IMR-90 (cell line): Measurements from ENCODE around the gene RSU1. TPM values are rescaled to one million over a fixed set of nuclear protein-coding genes. Genes with fewer than 3 reads are reported as not detected.

Source experiments
- ATAC-seq: fragments of 200-7000 bp; cut with Tn5 transposase; 2 replicates; pipeline ENCODE4 v1.9.1; 2020; ENCODE audit warnings: low read depth, mild to moderate bottlenecking, moderate library complexity
- BruUV-seq: library from RNA; stranded (reverse); fragments of 400-500 nt; replicated peaks from 2 replicates; lab custom pipeline; 2021; lab: Mats Ljungman, UMichigan
- CTCF ChIA-PET: fragments of 300-600 bp; formaldehyde crosslinking; extraction: SDS; loops from one replicate; lab custom pipeline; 2021; ENCODE audit warnings: antibody characterized with exemption; lab: Yijun Ruan, JAX
- POLR2A ChIA-PET: fragments of 300-600 bp; sonication (Branson Sonifier 250); formaldehyde crosslinking; loops from one replicate; lab custom pipeline; 2022; ENCODE audit warnings: antibody characterized with exemption; ENCODE audit not compliant: unreplicated experiment; lab: Charles Lee
- DNase-seq: peaks from one replicate; pipeline ENCODE4 v3.0.0; 2013
- H2AFZ ChIP-seq: replicated peaks from 2 replicates; pipeline ENCODE3; 2013; ENCODE audit warnings: low read length, mild to moderate bottlenecking; ENCODE audit not compliant: poor library complexity
- H2AK5ac ChIP-seq: 2 replicates; pipeline ENCODE4 v1.6.1; 2013; ENCODE audit warnings: low read depth, low read length, inconsistent platforms
- H2AK9ac ChIP-seq: replicated peaks from 2 replicates; pipeline ENCODE3; 2013; ENCODE audit warnings: mild to moderate bottlenecking, low read depth, low read length, moderate library complexity; ENCODE audit not compliant: poor library complexity
- H2BK120ac ChIP-seq: 2 replicates; pipeline ENCODE4 v1.6.1; 2013; ENCODE audit warnings: low read depth, low read length, inconsistent platforms
- H2BK15ac ChIP-seq: 3 replicates; pipeline ENCODE4 v1.6.1; 2013; ENCODE audit warnings: low read depth, low read length, inconsistent platforms
- H2BK20ac ChIP-seq: 2 replicates; pipeline ENCODE4 v1.6.1; 2013; ENCODE audit warnings: low read depth, mild to moderate bottlenecking, inconsistent platforms, low read length, moderate library complexity
- H2BK5ac ChIP-seq: 2 replicates; pipeline ENCODE4 v1.6.1; 2013; ENCODE audit warnings: mild to moderate bottlenecking, low read depth, low read length, inconsistent platforms; ENCODE audit not compliant: poor library complexity, severe bottlenecking
- H3K14ac ChIP-seq: replicated peaks from 2 replicates; pipeline ENCODE4 v1.6.1; 2013; ENCODE audit warnings: low read depth, low read length, inconsistent platforms
- H3K18ac ChIP-seq: 2 replicates; pipeline ENCODE4 v1.6.1; 2013; ENCODE audit warnings: low read depth, low read length, control low read depth
- H3K23ac ChIP-seq: 2 replicates; pipeline ENCODE4 v1.6.1; 2013; ENCODE audit warnings: low read depth, low read length, inconsistent platforms
- H3K27ac ChIP-seq: 2 replicates; pipeline ENCODE4 v1.5.1; 2013; ENCODE audit warnings: mild to moderate bottlenecking, control low read depth, low read length; ENCODE audit not compliant: insufficient read depth
- H3K27me3 ChIP-seq: 2 replicates; pipeline ENCODE4 v1.6.1; 2013; ENCODE audit warnings: low read length; ENCODE audit not compliant: control insufficient read depth, insufficient read depth
- H3K36me3 ChIP-seq: 2 replicates; pipeline ENCODE4 v1.6.1; 2013; ENCODE audit warnings: low read length, mixed read lengths; ENCODE audit not compliant: control insufficient read depth, insufficient read depth
- H3K4ac ChIP-seq: 2 replicates; pipeline ENCODE4 v1.6.1; 2013; ENCODE audit warnings: low read depth, low read length, inconsistent platforms
- H3K4me1 ChIP-seq: 2 replicates; pipeline ENCODE4 v1.6.1; 2013; ENCODE audit warnings: low read length, mixed read lengths; ENCODE audit not compliant: control insufficient read depth, insufficient read depth
- H3K4me2 ChIP-seq: 2 replicates; pipeline ENCODE4 v1.6.1; 2013; ENCODE audit warnings: low read depth, mild to moderate bottlenecking, control low read depth, low read length, moderate library complexity
- H3K4me3 ChIP-seq: 2 replicates; pipeline ENCODE4 v1.5.1; 2013; ENCODE audit warnings: low read depth, mild to moderate bottlenecking, control low read depth, low read length, moderate library complexity; ENCODE audit not compliant: insufficient read depth
- H3K56ac ChIP-seq: 2 replicates; pipeline ENCODE4 v1.6.1; 2013; ENCODE audit warnings: low read length, inconsistent platforms; ENCODE audit not compliant: insufficient read depth; ENCODE audit errors: extremely low read depth
- H3K79me1 ChIP-seq, 2 experiments: 2 replicates each; pipeline ENCODE4 v1.6.1; 2013; ENCODE audit warnings: low read length in 2 of 2, inconsistent platforms in 1 of 2, low read depth in 1 of 2
- H3K9ac ChIP-seq: 2 replicates; pipeline ENCODE4 v1.6.1; 2013; ENCODE audit warnings: low read depth, low read length, control low read depth
- H3K9me1 ChIP-seq: 2 replicates; pipeline ENCODE4 v1.6.1; 2013; ENCODE audit warnings: low read length, inconsistent platforms; ENCODE audit not compliant: insufficient read depth
- H3K9me3 ChIP-seq: 2 replicates; pipeline ENCODE4 v1.6.1; 2013; ENCODE audit warnings: low read length; ENCODE audit not compliant: control insufficient read depth, insufficient read depth
- H4K20me1 ChIP-seq: 2 replicates; pipeline ENCODE4 v1.6.1; 2013; ENCODE audit warnings: low read length, inconsistent platforms; ENCODE audit not compliant: insufficient read depth
- H4K5ac ChIP-seq: 2 replicates; pipeline ENCODE4 v1.6.1; 2013; ENCODE audit warnings: mild to moderate bottlenecking, low read depth, low read length, control low read depth
- H4K8ac ChIP-seq, 2 experiments: 2 replicates each; pipeline ENCODE4 v1.6.1; 2013; ENCODE audit warnings: low read depth in 2 of 2, low read length in 2 of 2, control low read depth in 1 of 2, inconsistent platforms in 1 of 2
- H4K91ac ChIP-seq: 2 replicates; pipeline ENCODE4 v1.6.1; 2013; ENCODE audit warnings: low read depth, low read length, inconsistent platforms; ENCODE audit not compliant: insufficient read depth
- BHLHE40 ChIP-seq: fragments of 150-350 bp; IDR thresholded peaks from 2 replicates; pipeline ENCODE4 v1.6.1; 2016; ENCODE audit warnings: mild to moderate bottlenecking, low read depth, low read length
- MAFK ChIP-seq: IDR thresholded peaks from 2 replicates; pipeline ENCODE4 v1.6.1; 2012; ENCODE audit warnings: low read depth, low read length, improper control_type of control experiment
- MAZ ChIP-seq: IDR thresholded peaks from 2 replicates; pipeline ENCODE4 v1.6.1; 2012; ENCODE audit warnings: low read depth, mild to moderate bottlenecking, low read length, improper control_type of control experiment, moderate library complexity, borderline replicate concordance
- MXI1 ChIP-seq: IDR thresholded peaks from 2 replicates; pipeline ENCODE4 v1.6.1; 2012; ENCODE audit warnings: low read depth, mild to moderate bottlenecking, low read length, moderate library complexity, borderline replicate concordance
- NFE2L2 ChIP-seq: fragments of 150-350 bp; IDR thresholded peaks from 2 replicates; pipeline ENCODE4 v1.6.1; 2016; ENCODE audit warnings: low read depth, mild to moderate bottlenecking, low read length
- POLR2A ChIP-seq: IDR thresholded peaks from 2 replicates; pipeline ENCODE4 v1.6.1; 2012; ENCODE audit warnings: mild to moderate bottlenecking, low read depth, low read length
- RAD21 ChIP-seq: IDR thresholded peaks from 2 replicates; pipeline ENCODE4 v1.6.1; 2012; ENCODE audit warnings: low read length, improper control_type of control experiment
- RCOR1 ChIP-seq: IDR thresholded peaks from 2 replicates; pipeline ENCODE4 v1.6.1; 2012; ENCODE audit warnings: mild to moderate bottlenecking, low read length, improper control_type of control experiment; ENCODE audit not compliant: insufficient replicate concordance
- WGBS, 2 experiments: methylation state at CpG; one replicate each; pipeline versions ENCODE4 v1.1.5 to v1.1.7; 2013; ENCODE audit warnings: missing lambda C conversion rate in 2 of 2; ENCODE audit not compliant: insufficient read length in 1 of 2; ENCODE audit errors: extremely low coverage in 2 of 2; 5-methylcytosine and 5-hydroxymethylcytosine counted together
- dilution Hi-C: fragments of 300-500 bp; cut with HindIII; formaldehyde crosslinking; loops from one replicate; pipeline ENCODE4 v1.14.3; 2018; ENCODE audit warnings: low sequenced_read_pairs; ENCODE audit not compliant: unreplicated experiment
- in situ Hi-C: fragments of 300-500 bp; cut with MboI; formaldehyde crosslinking; loops from 3 replicates; pipeline ENCODE4 v1.14.3; 2019; ENCODE audit warnings: low sequenced_read_pairs, inconsistent platforms, mixed read lengths
- intact Hi-C: fragments of 100-400 bp; cut with micrococcal nuclease; formaldehyde crosslinking; loops from 2 replicates; pipeline ENCODE4 v1.10.0; 2022
- polyA plus RNA-seq, 3 experiments: library from polyadenylated mRNA; depleted of rRNA; stranded (reverse); fragments of >200 nt; gene quantifications; 2 replicates each; pipeline ENCODE4 v1.2.3, GENCODE V29; 2012; ENCODE audit warnings: low replicate concordance in 1 of 3
- total RNA-seq: library from RNA; depleted of rRNA; stranded (reverse); fragments of >200 nt; gene quantifications from 2 replicates; pipeline ENCODE4 v1.2.3, GENCODE V29; 2012

Gene RSU1
- total and polyA plus RNA-seq, 2 of the 4 experiments (the other 2 are of a cell fraction): 134 to 148 TPM

GRCh38 chr10:16779384-16779915 is 37.8 kb downstream of the RSU1 start:
- WGBS, 2 experiments: no CpG with 5 or more reads among the region's 6 CpGs
- Histone ChIP-seq H3K79me1 (peaks cover 18 to 29% of the 10 kb centered on the region in 2 experiments), H2BK20ac (no peak overlapping the region), H3K27me3 (no peaks in the 10 kb centered on the region), H4K5ac (no peak overlapping the region), H2BK120ac (no peak overlapping the region), H4K8ac (no peak overlapping the region), H3K4me1 (peaks cover 4% of the 10 kb centered on the region), H4K91ac (no peak overlapping the region), H3K18ac (no peak overlapping the region), H3K23ac (no peak overlapping the region), H2BK15ac (no peak overlapping the region), H2BK5ac (no peak overlapping the region), H2AK5ac (no peak overlapping the region), H3K4me3 (no peak overlapping the region), H2AFZ (no peak overlapping the region), H3K9me3 (no peaks in the 10 kb centered on the region), H3K9me1 (peaks cover 1% of the 10 kb centered on the region; the same call in 1 of the 2 replicates), H4K20me1 (peaks cover 10% of the 10 kb centered on the region), H3K14ac (no peak overlapping the region), H3K4me2 (no peak overlapping the region), H3K36me3 (peaks cover 2% of the 10 kb centered on the region), H3K27ac (no peak overlapping the region), H3K4ac (no peak overlapping the region), H3K9ac (no peak overlapping the region), H3K56ac (no peak overlapping the region), H2AK9ac (no peak overlapping the region)
- TF ChIP-seq BHLHE40 (no peak), POLR2A (no peak), RCOR1 (no peak), MAZ (no peak), NFE2L2 (no peak), MXI1 (no peak), RAD21 (no peak), MAFK (no peak)
- in situ Hi-C loops (no loop called here), dilution Hi-C loops (no loop called here), intact Hi-C loops (no loop called here)
- DNase-seq: no peak
- ATAC-seq: no peak
- CTCF ChIA-PET: no interaction called here
- BruUV-seq: no TSS peak
- POLR2A ChIA-PET: no interaction called here
